ENCODE results near the gene PATJ. TPM values are rescaled to one million over a fixed set of nuclear protein-coding genes. Genes with fewer than 3 reads are reported as not detected.
"Not testable (repeated sequence)": the region's sequence is repeated elsewhere in the genome, so short reads cannot be mapped to it uniquely, and the experiment has no call there.

PATJ gene
- total and polyA plus RNA-seq, 2 experiments from 2014 or later: 10.8 to 18.7 TPM

DNA sequence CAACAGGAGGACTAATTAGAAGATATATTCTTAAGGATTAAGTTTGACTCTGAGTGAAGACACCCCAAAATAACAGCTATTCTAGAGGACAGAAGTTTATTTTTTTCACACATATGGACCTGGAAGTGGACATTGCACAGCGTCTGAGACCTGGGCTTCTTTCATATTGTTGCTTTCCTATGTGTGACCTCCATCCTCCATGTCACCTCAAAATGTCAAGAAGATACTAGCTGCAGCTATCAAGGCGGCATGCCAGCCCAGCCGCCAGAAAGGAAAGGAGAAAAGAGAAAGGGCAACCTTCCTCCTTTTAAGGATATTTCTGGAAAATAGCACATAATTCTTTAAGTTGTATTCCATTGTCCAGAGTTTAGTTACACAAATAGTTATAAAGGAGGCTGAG, 220.4 kb downstream of the PATJ start:
- Histone ChIP-seq H3K4me1 (ENCODE audit: low read depth) (peaks cover 5% of the 10 kb centered on the region), H3K36me3 (no peaks in the 10 kb centered on the region), H3K27ac (no peak overlapping the region), H3K27me3 (no peaks in the 10 kb centered on the region), H3K9me3 (ENCODE audit: low read depth) (no peaks in the 10 kb centered on the region), H3K4me3 (no peak overlapping the region)
- no peak for DNase-seq (ENCODE audit: low read depth in 1 of 2, low spot score in 1 of 2)
- TF ChIP-seq, protein P1, sequence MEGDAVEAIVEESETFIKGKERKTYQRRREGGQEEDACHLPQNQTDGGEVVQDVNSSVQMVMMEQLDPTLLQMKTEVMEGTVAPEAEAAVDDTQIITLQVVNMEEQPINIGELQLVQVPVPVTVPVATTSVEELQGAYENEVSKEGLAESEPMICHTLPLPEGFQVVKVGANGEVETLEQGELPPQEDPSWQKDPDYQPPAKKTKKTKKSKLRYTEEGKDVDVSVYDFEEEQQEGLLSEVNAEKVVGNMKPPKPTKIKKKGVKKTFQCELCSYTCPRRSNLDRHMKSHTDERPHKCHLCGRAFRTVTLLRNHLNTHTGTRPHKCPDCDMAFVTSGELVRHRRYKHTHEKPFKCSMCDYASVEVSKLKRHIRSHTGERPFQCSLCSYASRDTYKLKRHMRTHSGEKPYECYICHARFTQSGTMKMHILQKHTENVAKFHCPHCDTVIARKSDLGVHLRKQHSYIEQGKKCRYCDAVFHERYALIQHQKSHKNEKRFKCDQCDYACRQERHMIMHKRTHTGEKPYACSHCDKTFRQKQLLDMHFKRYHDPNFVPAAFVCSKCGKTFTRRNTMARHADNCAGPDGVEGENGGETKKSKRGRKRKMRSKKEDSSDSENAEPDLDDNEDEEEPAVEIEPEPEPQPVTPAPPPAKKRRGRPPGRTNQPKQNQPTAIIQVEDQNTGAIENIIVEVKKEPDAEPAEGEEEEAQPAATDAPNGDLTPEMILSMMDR (IDR thresholded peaks at IDR 0.05; ENCODE audit: low read depth, low read length): no peak

DNA sequence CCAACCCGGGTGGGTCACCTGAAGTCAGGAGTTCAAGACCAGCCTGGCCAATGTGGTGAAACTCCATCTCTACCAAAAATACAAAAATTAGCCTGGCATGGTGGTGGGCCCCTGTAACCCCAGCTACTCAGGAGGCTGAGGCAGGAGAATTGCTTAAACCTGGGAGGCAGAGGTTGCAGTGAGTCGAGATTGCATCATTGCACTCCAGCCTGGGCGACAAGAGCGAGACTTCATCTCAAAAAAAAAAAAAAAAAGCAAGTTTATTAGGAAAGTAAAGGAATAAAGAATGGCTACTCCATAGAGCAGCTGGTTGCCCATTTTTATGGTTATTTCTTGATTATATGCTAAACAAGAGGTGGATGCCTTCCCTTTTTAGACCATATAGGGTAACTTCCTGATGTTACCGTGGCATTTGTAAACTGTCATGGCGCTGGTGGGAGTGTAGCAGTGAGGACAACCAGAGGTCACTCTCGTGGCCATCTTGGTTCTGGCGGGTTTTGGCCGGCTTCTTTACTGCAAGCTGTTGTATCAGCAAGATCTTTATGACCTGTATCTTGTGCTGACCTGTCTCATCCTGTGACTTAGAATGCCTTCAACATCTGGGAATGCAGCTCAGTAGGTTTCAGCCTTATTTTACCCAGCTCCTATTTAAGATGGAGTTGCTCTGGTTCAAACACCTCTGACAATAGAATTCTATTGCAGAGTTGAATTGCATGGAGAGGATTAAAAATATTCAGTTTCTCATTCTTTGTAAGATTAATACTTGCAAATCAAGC, 224.4 kb downstream of the PATJ start:
- not testable (repeated sequence) for H3K9me3 ChIP-seq (ENCODE audit: low read depth); H3K27me3 ChIP-seq; H3K4me1 ChIP-seq (ENCODE audit: low read depth); DNase-seq (ENCODE audit: low read depth in 1 of 2, low spot score in 1 of 2); H3K36me3 ChIP-seq; H3K4me3 ChIP-seq; H3K27ac ChIP-seq

DNA sequence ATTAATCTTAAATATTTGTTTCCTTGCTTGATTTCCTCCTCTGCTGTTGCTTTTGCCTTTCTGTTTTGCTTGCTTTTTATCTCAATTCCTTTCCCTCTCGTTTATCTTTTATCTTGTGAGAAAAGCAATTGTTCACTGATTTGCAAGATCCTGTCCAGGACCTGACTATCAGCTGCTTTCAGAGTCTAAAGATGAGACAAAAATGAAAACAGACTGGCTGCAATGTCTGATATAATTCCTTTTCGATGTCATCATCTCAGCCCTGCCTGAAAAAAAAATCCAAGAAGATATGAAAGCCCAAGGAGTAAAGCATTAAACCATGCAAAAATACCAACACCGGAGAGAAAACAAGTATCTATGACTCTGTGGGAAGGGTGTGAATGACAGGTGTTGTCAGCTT, 225.5 kb downstream of the PATJ start:
- Histone ChIP-seq H3K4me3 (no peak overlapping the region), H3K27ac (peak overlapping the region; percentile 11), H3K9me3 (ENCODE audit: low read depth) (no peaks in the 10 kb centered on the region), H3K27me3 (no peaks in the 10 kb centered on the region), H3K4me1 (ENCODE audit: low read depth) (peaks cover 9% of the 10 kb centered on the region), H3K36me3 (no peaks in the 10 kb centered on the region)
- TF ChIP-seq, protein P1 (IDR thresholded peaks at IDR 0.05; ENCODE audit: low read depth, low read length): no peak
- no peak for DNase-seq (ENCODE audit: low read depth in 1 of 2, low spot score in 1 of 2)

DNA sequence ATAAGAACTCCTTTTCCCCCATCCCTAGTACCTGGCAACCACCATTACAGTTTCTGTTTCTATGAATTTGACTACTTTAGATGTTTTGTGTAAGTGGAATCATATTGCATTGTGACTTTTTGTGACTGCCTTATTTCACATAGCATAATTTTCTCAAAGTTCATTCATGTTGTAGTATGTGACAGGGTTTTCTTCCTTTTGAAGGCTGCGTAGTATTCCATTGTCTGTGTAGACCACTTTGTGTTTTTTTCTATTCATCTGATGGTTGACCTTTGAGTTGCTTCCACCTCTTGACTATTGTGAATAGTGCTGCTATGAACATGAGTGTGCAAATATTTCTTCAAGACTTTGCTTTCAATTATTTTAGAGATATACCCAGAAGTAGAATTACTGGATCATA, 226.6 kb downstream of the PATJ start:
- TF ChIP-seq, protein P1 (IDR thresholded peaks at IDR 0.05; ENCODE audit: low read depth, low read length): no peak
- Histone ChIP-seq H3K36me3 (no peaks in the 10 kb centered on the region), H3K4me1 (ENCODE audit: low read depth) (peaks cover 9% of the 10 kb centered on the region), H3K27ac (no peak overlapping the region), H3K9me3 (ENCODE audit: low read depth) (no peaks in the 10 kb centered on the region), H3K27me3 (no peaks in the 10 kb centered on the region), H3K4me3 (no peak overlapping the region)
- DNase-seq (ENCODE audit: low read depth in 1 of 2, low spot score in 1 of 2): no peak

DNA sequence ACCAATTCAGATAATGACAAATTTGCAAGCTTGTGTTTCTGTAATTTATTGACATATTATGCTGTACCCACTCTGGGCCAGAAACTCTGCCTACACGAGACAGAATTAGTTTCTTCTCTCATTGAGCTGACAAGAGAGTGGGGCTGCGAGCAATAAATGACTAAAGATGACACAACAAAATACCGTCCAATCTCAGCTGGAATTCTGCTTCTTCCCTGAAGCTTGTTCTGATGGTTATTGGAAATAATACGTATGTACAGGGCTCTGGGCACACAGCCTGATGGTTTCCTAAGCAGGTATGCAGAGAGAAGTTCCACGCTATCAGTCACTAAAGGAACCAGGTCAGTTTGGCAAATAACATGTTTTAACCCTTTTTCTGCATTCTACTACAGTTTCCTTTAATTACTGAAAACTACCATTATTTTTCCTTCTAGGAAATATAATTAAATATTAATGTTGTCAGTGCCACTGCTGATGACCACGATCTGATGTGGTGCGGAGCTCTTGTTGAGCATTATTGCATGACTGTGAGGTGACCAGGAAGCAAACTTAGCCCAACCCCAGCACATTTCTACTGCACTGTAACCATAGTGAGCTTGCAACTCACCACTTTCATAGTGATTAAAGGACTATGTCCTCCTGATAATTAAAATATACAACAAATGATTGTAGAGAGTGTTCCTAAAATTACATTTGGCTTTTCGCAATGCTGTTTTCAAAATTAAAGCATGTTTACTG, 231.0 kb downstream of the PATJ start:
- Histone ChIP-seq H3K27me3 (no peaks in the 10 kb centered on the region), H3K4me1 (ENCODE audit: low read depth) (no peaks in the 10 kb centered on the region), H3K4me3 (no peak overlapping the region), H3K36me3 (no peaks in the 10 kb centered on the region), H3K9me3 (ENCODE audit: low read depth) (no peaks in the 10 kb centered on the region), H3K27ac (no peak overlapping the region)
- no peak for DNase-seq (ENCODE audit: low read depth in 1 of 2, low spot score in 1 of 2)
- TF ChIP-seq, protein P1 (IDR thresholded peaks at IDR 0.05; ENCODE audit: low read depth, low read length): no peak

DNA sequence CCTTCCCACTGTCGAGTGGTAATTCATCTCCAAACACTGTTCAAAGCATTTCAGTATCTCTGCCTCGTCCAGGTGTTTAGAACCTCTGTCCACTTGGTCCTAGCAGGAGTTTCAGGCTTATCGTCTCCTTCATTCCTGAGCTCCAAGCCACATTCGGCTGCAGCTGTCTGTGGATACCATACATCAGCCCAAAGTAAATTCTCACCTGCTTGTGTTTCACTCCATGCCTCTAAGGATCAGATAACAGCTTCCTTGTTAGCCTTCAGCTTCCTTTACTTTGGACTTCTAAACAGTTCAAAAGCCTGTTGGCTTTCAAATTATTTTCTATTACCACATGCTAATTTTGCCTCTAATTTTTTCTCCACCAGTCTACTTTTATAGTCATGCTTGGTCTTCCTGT, 233.4 kb downstream of the PATJ start:
- H3K4me1 ChIP-seq (ENCODE audit: low read depth): no peaks in the 10 kb centered on the region
- H3K9me3 ChIP-seq (ENCODE audit: low read depth): no peaks in the 10 kb centered on the region
- H3K27me3 ChIP-seq: no peaks in the 10 kb centered on the region
- TF ChIP-seq, protein P1 (IDR thresholded peaks at IDR 0.05; ENCODE audit: low read depth, low read length): no peak
- DNase-seq (ENCODE audit: low read depth in 1 of 2, low spot score in 1 of 2): no peak
- no peak overlapping the region for H3K4me3 ChIP-seq
- H3K27ac ChIP-seq: no peak overlapping the region
- H3K36me3 ChIP-seq: no peaks in the 10 kb centered on the region
